ENCODE data around the gene RAB11FIP3.
"Not testable (repeated sequence)": the region's sequence is repeated elsewhere in the genome, so short reads cannot be mapped to it uniquely, and the experiment has no call there.

The RAB11FIP3 gene

GRCh38 chr16:425740-426114 lies 278 bp downstream of the RAB11FIP3 start:
- peak; percentile 46 for DNase-seq

- no peak for DNase-seq
Measured at GRCh38 chr16:426115-426905, 861 bp downstream of the RAB11FIP3 start.

- no peak for DNase-seq
Measured at GRCh38 chr16:426906-427249, 1.4 kb downstream of the RAB11FIP3 start.

GRCh38 chr16:427250-427649 lies 1.8 kb downstream of the RAB11FIP3 start:
- no peak for DNase-seq

- DNase-seq, result no peak
Measured at GRCh38 chr16:430904-431303, 5.5 kb downstream of the RAB11FIP3 start.

GRCh38 chr16:440627-441026 lies 15.2 kb downstream of the RAB11FIP3 start:
- DNase-seq, result no peak

- DNase-seq, result no peak
Measured at GRCh38 chr16:441447-441846, 16.0 kb downstream of the RAB11FIP3 start.

GRCh38 chr16:442976-443375 lies 17.5 kb downstream of the RAB11FIP3 start:
- DNase-seq, result no peak

- DNase-seq, result no peak
Measured at GRCh38 chr16:444027-444426, 18.6 kb downstream of the RAB11FIP3 start.

GRCh38 chr16:445566-445965 lies 20.1 kb downstream of the RAB11FIP3 start:
- no peak for DNase-seq

GRCh38 chr16:450385-450784 lies 24.9 kb downstream of the RAB11FIP3 start:
- no peak for DNase-seq

- no peak for DNase-seq
Measured at GRCh38 chr16:450785-451512, 25.5 kb downstream of the RAB11FIP3 start.

GRCh38 chr16:454397-454940 lies 29.0 kb downstream of the RAB11FIP3 start:
- no peak for DNase-seq

GRCh38 chr16:455453-455852 lies 30.0 kb downstream of the RAB11FIP3 start:
- DNase-seq, result no peak

- no peak for DNase-seq
Measured at GRCh38 chr16:456891-457483, 31.5 kb downstream of the RAB11FIP3 start.

- no peak for DNase-seq
Measured at GRCh38 chr16:457732-458400, 32.4 kb downstream of the RAB11FIP3 start.

- DNase-seq, result no peak
Measured at GRCh38 chr16:459761-460160, 34.3 kb downstream of the RAB11FIP3 start.

GRCh38 chr16:460787-461186 lies 35.3 kb downstream of the RAB11FIP3 start:
- DNase-seq, result no peak

- DNase-seq, result no peak
Measured at GRCh38 chr16:463071-463470, 37.6 kb downstream of the RAB11FIP3 start.

GRCh38 chr16:466651-467050 lies 41.2 kb downstream of the RAB11FIP3 start:
- DNase-seq, result no peak

GRCh38 chr16:467249-467871 lies 41.9 kb downstream of the RAB11FIP3 start:
- not testable (repeated sequence) for DNase-seq

- no peak for DNase-seq
Measured at GRCh38 chr16:468068-468821, 42.8 kb downstream of the RAB11FIP3 start.

Data from activated naive CD4-positive, alpha-beta T cell treated with Interleukin-2 at 50 U/mL for 16 hours (primary cell).